Measurements from ENCODE around the gene CAPN5. TPM values are rescaled to one million over a fixed set of nuclear protein-coding genes. Genes with fewer than 3 reads are reported as not detected.

Gene CAPN5
- total and polyA plus RNA-seq, 7 donors, result 0.59 to 1.8 (median 0.88) TPM

DNA sequence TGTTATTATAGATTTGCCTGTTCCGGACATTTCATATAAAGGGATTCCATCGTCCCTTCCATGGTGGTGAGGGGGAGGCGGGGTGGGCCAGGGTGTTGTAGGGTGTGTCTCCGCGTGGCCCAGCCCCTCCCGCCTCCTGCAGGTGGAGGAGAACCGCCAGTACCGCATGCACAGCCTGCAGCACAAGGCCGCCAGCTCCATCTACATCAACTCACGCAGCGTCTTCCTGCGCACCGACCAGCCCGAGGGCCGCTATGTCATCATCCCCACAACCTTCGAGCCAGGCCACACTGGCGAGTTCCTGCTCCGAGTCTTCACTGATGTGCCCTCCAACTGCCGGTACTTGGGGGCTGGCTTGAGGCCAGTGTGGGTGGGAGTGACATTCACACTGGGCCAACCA lies 53.8 kb downstream of the CAPN5 start:
- H3K27me3 ChIP-seq (ENCODE audit: insufficient read depth in 3 of 3, low read length in 2 of 3), result no peaks in the 10 kb centered on the region
- DNase-seq, result peak in 1 of 2 donors; percentile 34
- no peak for ATAC-seq
- 90 to 95% (median 94%) methylated on average over 19 of the region's 19 CpGs for WGBS, 3 donors
- no peaks in the 10 kb centered on the region for H3K4me1 ChIP-seq
- intact Hi-C loops (cut with DNase I), result no loop called here
- no peaks in the 10 kb centered on the region for H3K36me3 ChIP-seq (ENCODE audit: insufficient read depth in 1 of 2, low read depth in 1 of 2)
- H3K27ac ChIP-seq, result no peak overlapping the region
- TF ChIP-seq, protein P1, sequence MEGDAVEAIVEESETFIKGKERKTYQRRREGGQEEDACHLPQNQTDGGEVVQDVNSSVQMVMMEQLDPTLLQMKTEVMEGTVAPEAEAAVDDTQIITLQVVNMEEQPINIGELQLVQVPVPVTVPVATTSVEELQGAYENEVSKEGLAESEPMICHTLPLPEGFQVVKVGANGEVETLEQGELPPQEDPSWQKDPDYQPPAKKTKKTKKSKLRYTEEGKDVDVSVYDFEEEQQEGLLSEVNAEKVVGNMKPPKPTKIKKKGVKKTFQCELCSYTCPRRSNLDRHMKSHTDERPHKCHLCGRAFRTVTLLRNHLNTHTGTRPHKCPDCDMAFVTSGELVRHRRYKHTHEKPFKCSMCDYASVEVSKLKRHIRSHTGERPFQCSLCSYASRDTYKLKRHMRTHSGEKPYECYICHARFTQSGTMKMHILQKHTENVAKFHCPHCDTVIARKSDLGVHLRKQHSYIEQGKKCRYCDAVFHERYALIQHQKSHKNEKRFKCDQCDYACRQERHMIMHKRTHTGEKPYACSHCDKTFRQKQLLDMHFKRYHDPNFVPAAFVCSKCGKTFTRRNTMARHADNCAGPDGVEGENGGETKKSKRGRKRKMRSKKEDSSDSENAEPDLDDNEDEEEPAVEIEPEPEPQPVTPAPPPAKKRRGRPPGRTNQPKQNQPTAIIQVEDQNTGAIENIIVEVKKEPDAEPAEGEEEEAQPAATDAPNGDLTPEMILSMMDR (IDR thresholded peaks at IDR 0.05), result no peak
- H3K4me3 ChIP-seq, result no peak overlapping the region
- no peaks in the 10 kb centered on the region for H3K9me3 ChIP-seq

DNA sequence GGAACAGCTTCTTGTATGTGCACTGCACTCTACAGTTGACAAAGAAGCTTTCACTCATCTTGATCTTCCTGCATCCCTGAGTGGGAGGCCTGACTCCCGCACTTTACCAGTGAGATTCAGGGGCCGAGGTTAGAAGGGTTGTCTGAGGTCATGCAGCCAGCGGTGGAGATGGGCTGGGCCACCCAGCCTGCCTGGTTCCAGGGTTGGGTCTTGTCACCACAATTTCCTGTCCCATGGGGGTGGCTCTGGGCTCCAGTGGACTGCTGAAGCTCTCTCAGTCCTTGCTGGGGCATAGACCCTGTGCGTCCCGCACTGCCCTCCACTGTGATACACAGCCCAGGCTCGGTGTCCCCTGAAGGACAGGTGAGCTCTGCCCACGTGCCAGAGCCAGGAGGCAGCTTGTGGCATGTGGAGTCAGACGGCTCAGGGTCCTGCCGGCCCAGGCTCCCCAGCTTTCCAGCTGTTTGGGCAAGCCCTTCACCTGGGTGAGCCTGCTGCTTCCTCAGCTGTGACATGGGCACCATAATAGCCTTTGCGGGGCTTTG lies 54.4 kb downstream of the CAPN5 start:
- TF ChIP-seq, protein P1 (IDR thresholded peaks at IDR 0.05), result no peak
- Histone ChIP-seq H3K36me3 (ENCODE audit: insufficient read depth in 1 of 2, low read depth in 1 of 2) (no peaks in the 10 kb centered on the region), H3K9me3 (no peaks in the 10 kb centered on the region), H3K4me3 (no peak overlapping the region), H3K27ac (no peak overlapping the region), H3K27me3 (ENCODE audit: insufficient read depth in 3 of 3, low read length in 2 of 3) (no peaks in the 10 kb centered on the region), H3K4me1 (no peaks in the 10 kb centered on the region)
- ATAC-seq (no peak), DNase-seq (peak; percentile 5 to 24)
- intact Hi-C loops (cut with DNase I), result no loop called here
- WGBS, 3 donors, result 89 to 91% (median 90%) methylated on average over 10 of the region's 10 CpGs

DNA sequence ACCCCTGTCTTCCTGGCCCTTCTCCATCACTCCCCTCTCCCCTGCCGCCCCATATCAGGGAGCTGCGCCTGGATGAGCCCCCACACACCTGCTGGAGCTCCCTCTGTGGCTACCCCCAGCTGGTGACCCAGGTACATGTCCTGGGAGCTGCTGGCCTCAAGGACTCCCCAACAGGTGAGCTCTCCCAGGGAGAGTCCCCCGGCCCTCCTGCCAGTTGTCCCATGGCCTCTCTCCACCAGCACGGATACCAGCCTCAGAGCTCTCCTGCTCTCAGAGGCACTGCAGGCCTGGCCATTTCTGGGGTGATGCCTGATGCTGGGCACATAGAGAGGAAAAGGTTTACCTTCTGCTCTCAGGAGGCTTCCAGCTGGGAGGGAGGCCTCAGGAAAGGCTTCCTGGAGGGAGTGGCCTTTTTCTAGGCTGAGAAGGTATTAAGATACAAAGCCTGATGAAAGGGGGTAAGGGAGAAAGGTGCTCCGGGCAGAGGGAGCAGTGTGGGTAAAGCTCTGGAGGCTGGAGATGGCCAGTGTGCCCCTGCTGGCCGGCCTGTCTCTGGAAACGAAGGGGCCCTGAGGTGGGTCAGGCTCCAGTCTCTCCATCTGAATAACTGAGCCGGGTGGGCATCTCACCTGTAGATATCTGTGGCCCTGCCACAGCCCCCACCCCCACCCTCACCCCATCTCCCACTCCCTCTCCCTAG lies 55.3 kb downstream of the CAPN5 start:
- DNase-seq, result peak in 1 of 2 donors; percentile 23
- no peaks in the 10 kb centered on the region for H3K36me3 ChIP-seq (ENCODE audit: insufficient read depth in 1 of 2, low read depth in 1 of 2)
- H3K27me3 ChIP-seq (ENCODE audit: insufficient read depth in 3 of 3, low read length in 2 of 3), result no peaks in the 10 kb centered on the region
- no peak overlapping the region for H3K4me3 ChIP-seq
- TF ChIP-seq, protein P1 (IDR thresholded peaks at IDR 0.05), result no peak
- 89 to 95% (median 92%) methylated on average over 8 of the region's 8 CpGs for WGBS, 3 donors
- H3K9me3 ChIP-seq, result no peaks in the 10 kb centered on the region
- intact Hi-C loops (cut with DNase I), result no loop called here
- H3K4me1 ChIP-seq, result no peaks in the 10 kb centered on the region
- ATAC-seq, result no peak
- H3K27ac ChIP-seq, result no peak overlapping the region

DNA sequence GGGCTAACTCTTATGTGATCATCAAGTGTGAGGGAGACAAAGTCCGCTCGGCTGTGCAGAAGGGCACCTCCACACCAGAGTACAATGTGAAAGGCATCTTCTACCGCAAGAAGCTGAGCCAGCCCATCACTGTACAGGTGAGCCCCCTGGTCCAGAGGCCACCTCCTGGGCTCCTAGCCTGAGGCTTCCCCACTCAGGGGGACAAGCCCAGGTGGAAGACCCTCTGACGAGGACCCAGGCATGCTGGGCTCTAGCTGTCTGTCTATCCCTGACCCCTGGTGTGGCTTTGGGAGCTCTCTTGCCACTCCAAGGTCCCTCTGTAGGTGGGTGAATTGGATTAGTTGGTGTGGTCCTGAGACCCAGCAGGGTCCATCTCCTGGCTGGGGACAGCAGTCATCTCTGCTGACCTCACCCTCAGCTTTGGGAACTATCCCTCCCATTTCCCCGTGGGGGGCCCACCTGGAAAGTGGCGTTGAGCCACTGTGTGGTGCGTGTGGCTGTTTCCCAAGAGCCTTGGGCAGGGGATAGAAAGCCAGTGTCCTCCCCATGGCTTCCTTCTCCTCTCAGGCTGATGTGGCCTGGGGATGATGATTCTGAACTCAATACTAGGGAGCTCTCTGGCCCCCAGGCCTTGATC lies 55.9 kb downstream of the CAPN5 start:
- Histone ChIP-seq H3K27me3 (ENCODE audit: insufficient read depth in 3 of 3, low read length in 2 of 3) (no peaks in the 10 kb centered on the region), H3K4me1 (no peaks in the 10 kb centered on the region), H3K27ac (no peak overlapping the region), H3K9me3 (no peaks in the 10 kb centered on the region), H3K4me3 (no peak overlapping the region), H3K36me3 (ENCODE audit: insufficient read depth in 1 of 2, low read depth in 1 of 2) (no peaks in the 10 kb centered on the region)
- ATAC-seq (no peak), DNase-seq (peak in 1 of 2 donors; percentile 8)
- TF ChIP-seq, protein P1 (IDR thresholded peaks at IDR 0.05), result no peak
- 85 to 93% (median 90%) methylated on average over 7 of the region's 7 CpGs for WGBS, 3 donors
- intact Hi-C loops (cut with DNase I), result no loop called here
